Measurements from ENCODE around the gene PHLDB2. TPM values are rescaled to one million over a fixed set of nuclear protein-coding genes. Genes with fewer than 3 reads are reported as not detected.

The PHLDB2 gene
- total RNA-seq, 2 donors from 2014 or later = 25.9 to 26.4 TPM

DNA sequence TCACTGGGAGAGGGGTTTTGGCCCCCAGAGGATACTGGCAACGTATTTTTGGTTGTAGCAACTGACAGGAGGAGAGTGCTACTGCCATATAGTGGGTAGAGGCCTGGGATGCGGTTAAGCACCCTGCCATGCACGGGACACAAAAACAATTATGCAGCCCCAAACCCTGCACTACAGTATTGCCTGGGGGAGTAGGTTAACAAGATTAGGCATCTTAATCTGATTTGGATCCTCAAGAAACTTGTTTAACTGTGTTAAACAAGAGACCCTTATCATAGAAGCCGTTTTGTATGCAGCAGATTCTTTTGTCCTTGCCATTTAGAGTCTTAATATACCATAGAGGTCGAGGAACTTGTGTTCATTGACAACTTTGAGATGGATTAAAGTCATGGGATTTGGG lies 3.4 kb downstream of the PHLDB2 start:
- Histone ChIP-seq H3K9me3 (no peaks in the 10 kb centered on the region), H3K4me3 (no peak overlapping the region), H3K27me3 (no peaks in the 10 kb centered on the region), H3K27ac (peak overlapping the region in 1 of 4 donors; percentile 29), H3K36me3 (replicated peaks in 1 of 2; ENCODE audit: insufficient read depth in 1 of 2, low read depth in 2 of 2) (no peaks in the 10 kb centered on the region), H3K4me1 (peaks cover 47% of the 10 kb centered on the region)
- ATAC-seq (no peak), DNase-seq (no peak)
- intact Hi-C loops (cut with DNase I) = no loop called here
- TF ChIP-seq, protein P1, sequence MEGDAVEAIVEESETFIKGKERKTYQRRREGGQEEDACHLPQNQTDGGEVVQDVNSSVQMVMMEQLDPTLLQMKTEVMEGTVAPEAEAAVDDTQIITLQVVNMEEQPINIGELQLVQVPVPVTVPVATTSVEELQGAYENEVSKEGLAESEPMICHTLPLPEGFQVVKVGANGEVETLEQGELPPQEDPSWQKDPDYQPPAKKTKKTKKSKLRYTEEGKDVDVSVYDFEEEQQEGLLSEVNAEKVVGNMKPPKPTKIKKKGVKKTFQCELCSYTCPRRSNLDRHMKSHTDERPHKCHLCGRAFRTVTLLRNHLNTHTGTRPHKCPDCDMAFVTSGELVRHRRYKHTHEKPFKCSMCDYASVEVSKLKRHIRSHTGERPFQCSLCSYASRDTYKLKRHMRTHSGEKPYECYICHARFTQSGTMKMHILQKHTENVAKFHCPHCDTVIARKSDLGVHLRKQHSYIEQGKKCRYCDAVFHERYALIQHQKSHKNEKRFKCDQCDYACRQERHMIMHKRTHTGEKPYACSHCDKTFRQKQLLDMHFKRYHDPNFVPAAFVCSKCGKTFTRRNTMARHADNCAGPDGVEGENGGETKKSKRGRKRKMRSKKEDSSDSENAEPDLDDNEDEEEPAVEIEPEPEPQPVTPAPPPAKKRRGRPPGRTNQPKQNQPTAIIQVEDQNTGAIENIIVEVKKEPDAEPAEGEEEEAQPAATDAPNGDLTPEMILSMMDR (IDR thresholded peaks at IDR 0.05) = no peak
- no peak for TF ChIP-seq POLR2A (IDR thresholded peaks at IDR 0.05)
- 82 to 84% methylated on average over 5 of the region's 5 CpGs for WGBS, 2 donors

DNA sequence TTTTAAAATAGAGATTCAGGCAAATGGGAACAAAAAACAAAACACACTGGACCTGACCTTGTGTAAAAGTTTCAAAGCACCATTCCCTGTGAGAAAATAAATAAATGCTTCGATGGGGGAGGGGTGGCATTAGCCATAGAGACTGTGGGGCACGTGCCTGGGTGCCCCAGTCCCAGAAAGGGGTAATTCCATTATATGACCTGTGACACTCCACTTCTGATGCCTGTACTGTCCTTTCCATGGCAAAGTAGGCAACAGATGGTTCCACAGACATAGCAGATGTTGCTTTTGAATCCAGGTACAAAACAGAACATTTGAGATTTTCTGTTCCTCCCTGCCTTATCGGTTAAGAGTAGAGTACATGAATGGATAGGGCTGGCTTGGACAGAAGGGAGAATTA lies 3.9 kb downstream of the PHLDB2 start:
- H3K9me3 ChIP-seq = no peaks in the 10 kb centered on the region
- DNase-seq (no peak), ATAC-seq (no peak)
- H3K36me3 ChIP-seq (replicated peaks in 1 of 2; ENCODE audit: insufficient read depth in 1 of 2, low read depth in 2 of 2) = no peaks in the 10 kb centered on the region
- intact Hi-C loops (cut with DNase I) = no loop called here
- peaks cover 47% of the 10 kb centered on the region for H3K4me1 ChIP-seq
- no peak overlapping the region for H3K4me3 ChIP-seq
- WGBS, 2 donors = 60 to 72% methylated on average over 3 of the region's 3 CpGs
- no peaks in the 10 kb centered on the region for H3K27me3 ChIP-seq
- peak overlapping the region in 2 of 4 donors; percentile 29 to 72 for H3K27ac ChIP-seq
- TF ChIP-seq POLR2A (IDR thresholded peaks at IDR 0.05) = no peak
- TF ChIP-seq, protein P1 (IDR thresholded peaks at IDR 0.05) = no peak

DNA sequence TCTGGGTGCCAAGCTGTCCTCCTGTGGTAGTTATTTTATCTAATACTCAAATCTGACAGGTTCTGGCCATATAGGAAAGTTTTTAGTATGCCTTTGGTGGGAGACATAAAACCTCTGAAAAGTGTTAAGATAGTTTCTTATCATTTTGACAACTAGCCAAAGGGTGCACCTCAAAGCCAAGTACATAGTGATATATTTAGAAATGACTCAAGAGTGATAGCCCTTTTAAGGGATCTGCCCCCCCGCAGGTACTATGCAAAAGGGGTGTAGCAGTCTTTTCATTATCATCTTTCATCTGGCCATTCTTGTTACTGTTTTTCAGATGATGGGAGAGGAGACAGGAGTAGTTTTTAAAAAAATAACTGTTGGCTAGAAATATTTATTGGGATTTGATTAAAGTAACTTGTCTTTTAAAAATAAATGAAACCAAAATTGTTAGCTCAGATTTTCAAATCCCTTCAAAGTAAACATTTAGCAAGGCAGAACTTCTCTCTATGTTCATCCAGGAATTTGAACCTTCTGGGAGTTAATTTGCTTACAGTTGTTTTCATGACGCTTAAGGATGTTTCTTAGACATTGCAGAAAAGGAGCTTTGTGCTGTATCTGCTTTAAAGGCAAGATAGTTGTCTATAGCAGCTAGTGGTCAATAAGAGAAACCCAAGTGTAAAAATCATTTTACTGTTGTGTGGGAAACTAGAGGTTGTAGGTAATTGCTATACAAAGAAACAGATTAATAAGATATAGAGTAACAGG lies 5.1 kb downstream of the PHLDB2 start:
- H3K4me3 ChIP-seq = no peak overlapping the region
- H3K27ac ChIP-seq = peak overlapping the region; percentile 8 to 78 (median 64)
- no peak for TF ChIP-seq POLR2A (IDR thresholded peaks at IDR 0.05)
- no peaks in the 10 kb centered on the region for H3K36me3 ChIP-seq (replicated peaks in 1 of 2; ENCODE audit: insufficient read depth in 1 of 2, low read depth in 2 of 2)
- no peak for DNase-seq
- H3K4me1 ChIP-seq = peaks cover 40% of the 10 kb centered on the region
- H3K9me3 ChIP-seq = no peaks in the 10 kb centered on the region
- intact Hi-C loops (cut with DNase I) = no loop called here
- ATAC-seq = no peak
- H3K27me3 ChIP-seq = no peaks in the 10 kb centered on the region
- 44 to 50% methylated on average over 2 of the region's 2 CpGs for WGBS, 2 donors

DNA sequence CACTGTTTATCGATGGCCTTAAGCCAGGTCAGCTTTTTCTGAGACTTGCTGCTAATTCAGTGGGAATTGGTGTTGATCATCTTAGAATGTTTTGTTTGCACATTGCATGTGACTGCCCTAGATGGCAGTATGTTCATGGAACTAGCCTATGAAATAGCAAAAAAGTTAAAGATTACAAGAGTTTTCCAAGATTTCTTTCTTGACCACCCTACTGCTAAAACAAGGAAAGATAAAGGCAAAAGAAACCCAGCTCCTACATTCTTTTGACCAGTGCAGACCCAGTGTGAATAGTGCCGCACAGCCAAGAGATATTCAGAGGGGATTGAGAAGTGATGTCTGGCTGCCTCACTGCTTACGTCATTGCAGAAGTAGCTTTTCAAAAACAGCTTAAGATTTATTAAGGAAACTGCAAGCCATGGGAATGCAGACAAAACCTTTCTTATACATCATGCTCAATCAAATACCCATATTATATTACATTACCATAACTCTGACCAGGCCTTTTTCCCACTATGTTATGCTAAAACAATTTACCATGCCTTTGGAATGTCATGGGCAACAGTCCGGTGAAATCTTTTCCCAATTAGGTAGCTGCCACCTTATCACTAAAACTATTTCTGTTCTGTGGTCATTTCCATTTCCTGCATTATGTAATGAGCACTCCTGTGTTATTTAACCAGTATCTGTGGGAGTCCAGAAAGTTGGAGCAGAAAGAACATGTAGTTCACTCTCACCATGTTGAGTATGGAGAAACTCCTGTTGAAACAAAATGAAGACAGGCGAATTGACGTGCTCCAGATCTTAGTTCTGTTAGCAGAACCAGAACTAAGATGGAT lies 6.0 kb downstream of the PHLDB2 start:
- H3K27me3 ChIP-seq = no peaks in the 10 kb centered on the region
- H3K36me3 ChIP-seq (replicated peaks in 1 of 2; ENCODE audit: insufficient read depth in 1 of 2, low read depth in 2 of 2) = no peaks in the 10 kb centered on the region
- no peak for TF ChIP-seq POLR2A (IDR thresholded peaks at IDR 0.05)
- TF ChIP-seq, protein P1 (IDR thresholded peaks at IDR 0.05) = peak in 1 of 7 experiments; percentile 13
- peaks cover 42% of the 10 kb centered on the region for H3K4me1 ChIP-seq
- no peaks in the 10 kb centered on the region for H3K9me3 ChIP-seq
- no peak overlapping the region for H3K4me3 ChIP-seq
- intact Hi-C loops (cut with DNase I) = no loop called here
- ATAC-seq (peak; percentile 78), DNase-seq (peak in 1 of 4 donors; percentile 23)
- WGBS, 2 donors = 51 to 56% methylated on average over 6 of the region's 6 CpGs
- peak overlapping the region; percentile 12 to 78 (median 64) for H3K27ac ChIP-seq

DNA sequence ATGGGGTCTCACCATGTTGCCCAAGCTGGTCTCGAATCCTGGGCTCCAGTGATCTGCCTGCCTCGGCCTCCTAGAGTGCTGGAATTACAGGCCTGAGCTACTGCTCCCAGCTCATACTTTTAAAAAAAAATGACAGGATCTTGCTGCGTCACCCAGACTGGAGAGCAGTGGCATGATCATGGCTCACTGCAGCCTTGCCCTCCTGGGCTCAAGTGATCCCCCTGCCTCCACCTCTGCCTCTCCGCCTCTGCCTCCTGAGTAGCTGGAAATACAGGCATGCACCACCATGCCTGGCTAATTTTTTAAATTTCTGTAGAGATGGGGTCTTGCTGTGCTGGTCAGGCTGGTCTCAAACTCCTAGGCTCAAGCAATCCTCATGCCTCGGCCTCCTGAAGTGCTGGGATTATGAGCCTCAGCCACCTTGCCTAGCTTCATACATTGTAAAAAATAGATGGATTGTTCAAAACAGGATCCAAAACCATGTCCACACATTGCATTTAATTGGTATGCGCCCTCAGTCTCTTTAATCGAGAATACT lies 8.9 kb downstream of the PHLDB2 start:
- no peak for DNase-seq
- Histone ChIP-seq H3K27ac (peak overlapping the region in 1 of 4 donors; percentile 16), H3K4me1 (peaks cover 30% of the 10 kb centered on the region), H3K27me3 (no peaks in the 10 kb centered on the region), H3K36me3 (replicated peaks in 1 of 2; ENCODE audit: insufficient read depth in 1 of 2, low read depth in 2 of 2) (no peaks in the 10 kb centered on the region), H3K4me3 (no peak overlapping the region), H3K9me3 (no peaks in the 10 kb centered on the region)
- TF ChIP-seq, protein P1 (IDR thresholded peaks at IDR 0.05) = no peak
- no peak for TF ChIP-seq POLR2A (IDR thresholded peaks at IDR 0.05)
- 84 to 92% methylated on average over 7 of the region's 7 CpGs for WGBS, 2 donors
- ATAC-seq = no peak
- intact Hi-C loops (cut with DNase I) = no loop called here

All from body of pancreas (tissue), 4 donors.